HG03097 (cell line): ENCODE data around the gene ANOS1.
"Not testable (repeated sequence)": the region's sequence is repeated elsewhere in the genome, so short reads cannot be mapped to it uniquely, and the experiment has no call there.

Experiments used
- ATAC-seq: cut with Tn5 transposase; IDR thresholded peaks from one replicate; pipeline ENCODE4 v1.9.1; 2021; ENCODE audit not compliant: unreplicated experiment, low FRiP score

Gene ANOS1

GRCh38 chrX:8731559-8732395 is at the start of gene ANOS1:
TSS of gene ANOS1 (minus strand) at chrX:8732137. CDS start at chrX:8732036, 101 bp downstream.
- ATAC-seq = no peak

- no peak for ATAC-seq
Measured at GRCh38 chrX:8773117-8773516, 41.2 kb upstream of the ANOS1 start.

GRCh38 chrX:8760021-8760420 is 28.1 kb upstream of the ANOS1 start:
- no peak for ATAC-seq

- ATAC-seq = not testable (repeated sequence)
Measured at GRCh38 chrX:8758706-8759105, 26.8 kb upstream of the ANOS1 start.

GRCh38 chrX:8757609-8758389 is 25.9 kb upstream of the ANOS1 start:
- not testable (repeated sequence) for ATAC-seq

GRCh38 chrX:8755813-8756212 is 23.9 kb upstream of the ANOS1 start:
- no peak for ATAC-seq

- no peak for ATAC-seq
Measured at GRCh38 chrX:8755116-8755515, 23.2 kb upstream of the ANOS1 start.

- no peak for ATAC-seq
Measured at GRCh38 chrX:8749697-8750096, 17.8 kb upstream of the ANOS1 start.

- ATAC-seq = no peak
Measured at GRCh38 chrX:8748855-8749254, 16.9 kb upstream of the ANOS1 start.

GRCh38 chrX:8743126-8743732 is 11.3 kb upstream of the ANOS1 start:
- no peak for ATAC-seq

GRCh38 chrX:8741981-8742380 is 10.0 kb upstream of the ANOS1 start:
- ATAC-seq = no peak

- no peak for ATAC-seq
Measured at GRCh38 chrX:8738588-8739189, 6.8 kb upstream of the ANOS1 start.

GRCh38 chrX:8737883-8738282 is 5.9 kb upstream of the ANOS1 start:
- ATAC-seq = no peak

GRCh38 chrX:8730812-8731558 is 952 bp downstream of the ANOS1 start:
- no peak for ATAC-seq

GRCh38 chrX:8729811-8730210 is 2.1 kb downstream of the ANOS1 start:
- ATAC-seq = no peak

- ATAC-seq = no peak
Measured at GRCh38 chrX:8728932-8729535, 2.9 kb downstream of the ANOS1 start.

GRCh38 chrX:8726031-8726652 is 5.8 kb downstream of the ANOS1 start:
- no peak for ATAC-seq

- ATAC-seq = no peak
Measured at GRCh38 chrX:8724300-8724699, 7.6 kb downstream of the ANOS1 start.

GRCh38 chrX:8721536-8721935 is 10.4 kb downstream of the ANOS1 start:
- no peak for ATAC-seq
